Neural crest cell (in vitro differentiated cells): ENCODE results near the gene RELA. TPM values are rescaled to one million over a fixed set of nuclear protein-coding genes. Genes with fewer than 3 reads are reported as not detected.
A peak's percentile ranks its signal among the peaks of the same experiment; 100 is the strongest.

Source experiments
- DNase-seq: peaks from one replicate; pipeline ENCODE4 v3.0.0; 2021; ENCODE audit warnings: low read depth, mixed read lengths, low spot score
- H3K27ac Mint-ChIP-seq: one replicate; pipeline ENCODE4 v1.8.0; 2021; ENCODE audit warnings: mild to moderate bottlenecking, mixed read lengths; ENCODE audit not compliant: unreplicated experiment
- H3K27me3 Mint-ChIP-seq: 2 replicates; pipeline ENCODE4 v1.8.0; 2021; ENCODE audit warnings: low read depth, mild to moderate bottlenecking, mixed read lengths
- H3K36me3 Mint-ChIP-seq: 2 replicates; pipeline ENCODE4 v1.8.0; 2021; ENCODE audit warnings: low read depth, mild to moderate bottlenecking, mixed read lengths
- H3K4me1 Mint-ChIP-seq: 2 replicates; pipeline ENCODE4 v1.8.0; 2021; ENCODE audit warnings: mixed read lengths
- H3K4me3 Mint-ChIP-seq: one replicate; pipeline ENCODE4 v1.8.0; 2021; ENCODE audit warnings: mild to moderate bottlenecking, mixed read lengths
- H3K9me3 Mint-ChIP-seq: 2 replicates; pipeline ENCODE4 v1.8.0; 2021; ENCODE audit warnings: mixed read lengths
- total RNA-seq: library from RNA; stranded (reverse); gene quantifications from 2 replicates; pipeline ENCODE4 v1.2.1, GENCODE V29; 2021
- TF ChIP-seq, protein P1 (sequence below): fragments of 200-600 bp; sonication (generic); conservative IDR thresholded peaks from 2 replicates; pipeline ENCODE4 v1.5.0; 2021; ENCODE audit warnings: antibody characterized with exemption, mild to moderate bottlenecking

Gene RELA
- total RNA-seq, 1 donor from 2014 or later, result 53.7 TPM

DNA sequence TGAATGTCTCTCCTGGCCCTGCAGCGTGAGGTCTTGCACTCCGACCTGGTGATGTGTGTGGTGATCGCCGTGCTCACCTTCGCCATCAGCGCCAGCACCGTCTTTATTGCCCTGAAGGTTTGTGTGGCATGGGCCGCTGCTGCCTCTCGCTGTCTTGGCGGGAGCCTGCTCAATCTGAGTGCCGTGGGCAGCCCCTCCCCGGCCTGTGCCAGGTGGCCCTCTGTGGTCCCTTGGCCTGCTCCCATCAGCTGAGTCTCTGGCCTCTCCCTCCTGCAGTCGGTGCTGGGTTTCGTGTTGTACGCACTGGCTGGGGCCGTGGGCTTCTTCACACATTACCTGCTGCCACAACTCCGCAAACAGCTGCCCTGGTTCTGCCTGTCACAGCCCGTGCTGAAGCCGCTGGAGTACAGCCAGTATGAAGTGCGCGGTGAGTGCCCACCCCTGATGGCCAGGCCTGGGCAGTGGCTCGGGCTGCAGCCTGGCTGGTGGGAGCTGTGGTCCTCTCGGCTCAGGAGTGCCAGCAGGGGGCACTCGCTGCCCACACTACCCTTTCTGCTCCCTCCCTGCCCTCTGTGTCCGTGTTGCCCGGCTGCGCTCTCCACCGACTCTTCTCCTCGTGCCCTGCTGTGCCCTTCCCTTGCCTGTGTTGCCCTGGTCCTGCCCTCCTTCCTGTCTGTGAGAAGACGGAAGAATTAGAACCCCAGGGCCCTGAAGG lies 36.9 kb downstream of the RELA start:
- Mint-ChIP-seq H3K9me3 (no peaks in the 10 kb centered on the region), H3K27ac (no peak overlapping the region), H3K4me3 (no peak overlapping the region), H3K4me1 (no peaks in the 10 kb centered on the region), H3K36me3 (peaks cover 3% of the 10 kb centered on the region), H3K27me3 (no peaks in the 10 kb centered on the region)
- TF ChIP-seq, protein P1, sequence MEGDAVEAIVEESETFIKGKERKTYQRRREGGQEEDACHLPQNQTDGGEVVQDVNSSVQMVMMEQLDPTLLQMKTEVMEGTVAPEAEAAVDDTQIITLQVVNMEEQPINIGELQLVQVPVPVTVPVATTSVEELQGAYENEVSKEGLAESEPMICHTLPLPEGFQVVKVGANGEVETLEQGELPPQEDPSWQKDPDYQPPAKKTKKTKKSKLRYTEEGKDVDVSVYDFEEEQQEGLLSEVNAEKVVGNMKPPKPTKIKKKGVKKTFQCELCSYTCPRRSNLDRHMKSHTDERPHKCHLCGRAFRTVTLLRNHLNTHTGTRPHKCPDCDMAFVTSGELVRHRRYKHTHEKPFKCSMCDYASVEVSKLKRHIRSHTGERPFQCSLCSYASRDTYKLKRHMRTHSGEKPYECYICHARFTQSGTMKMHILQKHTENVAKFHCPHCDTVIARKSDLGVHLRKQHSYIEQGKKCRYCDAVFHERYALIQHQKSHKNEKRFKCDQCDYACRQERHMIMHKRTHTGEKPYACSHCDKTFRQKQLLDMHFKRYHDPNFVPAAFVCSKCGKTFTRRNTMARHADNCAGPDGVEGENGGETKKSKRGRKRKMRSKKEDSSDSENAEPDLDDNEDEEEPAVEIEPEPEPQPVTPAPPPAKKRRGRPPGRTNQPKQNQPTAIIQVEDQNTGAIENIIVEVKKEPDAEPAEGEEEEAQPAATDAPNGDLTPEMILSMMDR, result peak; percentile 61
- peak; percentile 40 for DNase-seq

DNA sequence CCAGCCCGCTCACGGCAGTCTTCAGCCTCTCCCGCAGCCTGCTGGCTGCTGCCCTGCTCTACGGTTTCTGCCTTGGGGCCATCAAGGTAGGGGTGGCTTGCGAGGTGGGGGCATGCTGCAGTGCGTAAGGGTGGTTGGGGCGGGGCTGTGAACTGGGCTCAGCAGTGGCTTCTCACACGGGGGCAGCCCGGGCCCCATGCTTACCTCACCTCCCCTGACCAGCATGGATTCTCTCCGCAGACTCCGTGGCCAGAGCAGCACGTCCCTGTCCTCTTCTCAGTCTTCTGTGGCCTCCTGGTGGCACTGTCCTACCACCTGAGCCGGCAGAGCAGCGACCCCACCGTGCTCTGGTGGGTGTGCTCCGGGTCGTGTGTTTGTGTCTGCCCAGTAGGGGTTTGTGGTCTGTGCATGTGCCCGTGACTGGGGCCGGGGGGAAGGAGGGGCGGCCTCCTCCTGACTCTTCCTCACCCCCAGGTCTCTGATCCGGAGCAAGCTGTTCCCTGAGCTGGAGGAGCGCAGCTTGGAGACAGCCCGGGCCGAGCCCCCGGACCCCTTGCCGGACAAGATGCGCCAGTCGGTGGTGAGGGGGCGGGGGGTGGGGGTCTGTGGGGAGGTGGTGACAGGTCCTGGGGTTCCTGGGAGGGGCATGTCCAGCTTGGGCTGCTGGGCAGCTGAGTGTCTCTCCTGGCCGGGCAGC lies 37.6 kb downstream of the RELA start:
- Mint-ChIP-seq H3K36me3 (peaks cover 3% of the 10 kb centered on the region), H3K27me3 (no peaks in the 10 kb centered on the region), H3K4me1 (no peaks in the 10 kb centered on the region), H3K9me3 (no peaks in the 10 kb centered on the region), H3K27ac (no peak overlapping the region), H3K4me3 (no peak overlapping the region)
- no peak for DNase-seq
- TF ChIP-seq, protein P1, result no peak

DNA sequence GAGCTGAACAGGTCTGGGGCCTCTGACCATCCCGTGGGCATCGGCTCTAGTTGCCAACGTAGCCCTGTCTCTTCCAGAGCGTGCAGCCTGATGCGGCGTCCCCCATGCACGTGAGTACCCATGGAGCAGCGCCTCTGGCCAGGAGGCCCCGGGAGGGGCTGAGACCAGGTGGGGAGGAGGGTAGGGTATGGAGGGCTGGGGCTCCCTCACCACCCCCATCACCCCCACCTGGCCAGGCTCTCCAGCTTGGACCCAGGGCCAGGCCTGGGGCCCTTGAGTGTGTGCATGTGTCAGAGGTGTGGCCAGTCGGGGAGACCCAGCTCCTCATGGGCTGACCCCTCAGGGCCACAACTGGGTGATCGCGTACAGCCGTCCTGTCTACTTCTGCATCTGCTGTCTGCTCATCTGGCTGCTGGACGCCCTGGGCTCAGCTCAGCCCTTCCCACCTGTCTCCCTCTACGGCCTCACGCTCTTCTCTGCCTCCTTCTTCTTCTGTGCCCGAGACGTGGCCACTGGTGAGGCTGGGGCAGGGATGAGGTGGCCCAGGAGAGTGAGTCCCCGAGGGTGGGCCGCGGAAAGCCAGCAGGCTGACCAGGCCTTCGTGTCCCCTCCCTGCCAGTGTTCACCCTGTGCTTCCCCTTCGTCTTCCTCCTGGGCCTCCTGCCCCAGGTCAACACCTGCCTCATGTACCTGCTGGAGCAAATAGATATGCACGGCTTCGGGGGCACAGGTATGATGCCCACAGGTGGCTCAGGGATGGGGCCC lies 38.7 kb downstream of the RELA start:
- TF ChIP-seq, protein P1, result no peak
- H3K27ac Mint-ChIP-seq, result no peak overlapping the region
- no peaks in the 10 kb centered on the region for H3K9me3 Mint-ChIP-seq
- no peaks in the 10 kb centered on the region for H3K4me1 Mint-ChIP-seq
- H3K4me3 Mint-ChIP-seq, result no peak overlapping the region
- H3K36me3 Mint-ChIP-seq, result peaks cover 5% of the 10 kb centered on the region
- no peaks in the 10 kb centered on the region for H3K27me3 Mint-ChIP-seq
- no peak for DNase-seq

DNA sequence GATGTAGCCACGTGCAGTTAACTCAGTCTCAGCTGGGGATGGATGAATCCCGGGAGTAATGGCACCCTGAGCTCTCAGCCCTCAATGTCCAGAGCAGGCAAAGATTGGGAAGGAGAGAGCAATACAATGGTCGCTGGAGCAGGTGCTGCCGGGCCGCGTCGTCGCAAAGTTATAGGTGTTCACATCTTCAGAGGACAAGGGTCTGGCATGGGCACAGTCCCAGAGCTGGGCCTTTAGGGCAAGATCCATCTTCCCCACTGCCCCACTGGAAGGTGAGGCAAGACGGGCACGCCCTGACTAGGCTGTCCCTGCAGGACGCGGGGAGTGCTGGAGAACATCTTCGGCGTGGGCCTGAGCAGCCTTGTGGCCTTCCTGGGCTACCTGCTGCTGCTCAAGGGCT lies 39.5 kb downstream of the RELA start:
- no peaks in the 10 kb centered on the region for H3K4me1 Mint-ChIP-seq
- no peak for DNase-seq
- no peak overlapping the region for H3K27ac Mint-ChIP-seq
- H3K9me3 Mint-ChIP-seq, result no peaks in the 10 kb centered on the region
- H3K27me3 Mint-ChIP-seq, result no peaks in the 10 kb centered on the region
- H3K36me3 Mint-ChIP-seq, result peaks cover 5% of the 10 kb centered on the region
- TF ChIP-seq, protein P1, result no peak
- H3K4me3 Mint-ChIP-seq, result no peak overlapping the region

DNA sequence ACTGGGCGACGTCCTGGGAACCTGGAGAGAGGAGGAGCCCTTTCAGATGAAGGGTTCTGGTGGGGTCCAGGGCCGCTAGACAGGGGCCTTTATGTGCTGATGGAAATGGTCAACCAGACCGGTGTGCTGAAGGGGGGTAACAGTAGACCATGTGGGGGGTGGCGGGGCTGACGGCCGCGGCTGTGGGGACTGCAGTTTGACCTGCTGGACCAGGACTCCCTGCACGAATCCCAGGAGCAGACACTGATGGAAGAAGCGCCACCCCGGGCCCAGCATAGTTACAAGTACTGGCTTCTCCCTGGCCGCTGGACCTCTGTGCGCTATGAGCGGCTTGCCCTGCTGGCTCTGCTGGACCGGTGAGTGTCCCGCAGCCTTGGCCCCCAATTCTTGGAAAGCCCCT lies 40.7 kb downstream of the RELA start:
- peaks cover 5% of the 10 kb centered on the region for H3K36me3 Mint-ChIP-seq
- peak overlapping the region; percentile 27 for H3K4me3 Mint-ChIP-seq
- no peaks in the 10 kb centered on the region for H3K9me3 Mint-ChIP-seq
- no peak for DNase-seq
- no peaks in the 10 kb centered on the region for H3K27me3 Mint-ChIP-seq
- TF ChIP-seq, protein P1, result no peak
- no peak overlapping the region for H3K27ac Mint-ChIP-seq
- H3K4me1 Mint-ChIP-seq, result peaks cover under 1% of the 10 kb centered on the region
